H1 (cell line): ENCODE data around the gene AKIRIN1. TPM values are rescaled to one million over a fixed set of nuclear protein-coding genes. Genes with fewer than 3 reads are reported as not detected.
"Not testable (repeated sequence)": the region's sequence is repeated elsewhere in the genome, so short reads cannot be mapped to it uniquely, and the experiment has no call there.

Experiments used
- CTCF ChIA-PET: fragments of 300-600 bp; sonication (Branson Sonifier 250); formaldehyde crosslinking; loops from one replicate; lab custom pipeline; 2021; ENCODE audit not compliant: partially characterized antibody; lab: Charles Lee
- POLR2A ChIA-PET: fragments of 300-600 bp; sonication (Branson Sonifier 250); formaldehyde crosslinking; loops from one replicate; lab custom pipeline; 2021; ENCODE audit warnings: inconsistent platforms; ENCODE audit not compliant: partially characterized antibody; lab: Charles Lee
- DNase-seq, 2 experiments: peaks; one replicate each; pipeline versions ENCODE4 v3.0.0 to v3.0.0-alpha.2; 2010 to 2022; ENCODE audit warnings: low spot score in 2 of 2, low read depth in 1 of 2, mixed read lengths in 1 of 2
- FAIRE-seq: peaks from 2 replicates; lab custom pipeline; 2011; peaks lifted over from hg19 to GRCh38; lab: Jason Lieb, UNC
- H2AFZ ChIP-seq: 2 replicates; pipeline ENCODE4 v1.8.1; 2012; ENCODE audit warnings: low read length, inconsistent platforms
- H2AK5ac ChIP-seq: 2 replicates; pipeline ENCODE4 v1.6.1; 2013; ENCODE audit warnings: low read depth, low read length
- H2BK120ac ChIP-seq: replicated peaks from 2 replicates; pipeline ENCODE3; 2013; ENCODE audit warnings: low read depth, low read length, inconsistent platforms
- H2BK12ac ChIP-seq: 2 replicates; pipeline ENCODE4 v1.6.1; 2013; ENCODE audit warnings: low read depth, low read length
- H2BK15ac ChIP-seq: 2 replicates; pipeline ENCODE4 v1.6.1; 2013; ENCODE audit warnings: low read length
- H2BK20ac ChIP-seq: 2 replicates; pipeline ENCODE4 v1.6.1; 2013; ENCODE audit warnings: low read length
- H2BK5ac ChIP-seq: 2 replicates; pipeline ENCODE4 v1.6.1; 2013; ENCODE audit warnings: low read depth, low read length
- H3K14ac ChIP-seq: 2 replicates; pipeline ENCODE4 v1.6.1; 2013; ENCODE audit warnings: inconsistent platforms; ENCODE audit not compliant: insufficient read length
- H3K18ac ChIP-seq: 2 replicates; pipeline ENCODE4 v1.6.1; 2013; ENCODE audit warnings: low read length; ENCODE audit errors: extremely low read depth
- H3K23ac ChIP-seq: 2 replicates; pipeline ENCODE4 v1.6.1; 2013; ENCODE audit warnings: inconsistent platforms; ENCODE audit not compliant: insufficient read length
- H3K23me2 ChIP-seq: 2 replicates; pipeline ENCODE4 v1.6.1; 2013; ENCODE audit warnings: low read depth, low read length
- H3K27ac ChIP-seq: 2 replicates; pipeline ENCODE4 v1.6.1; 2011; ENCODE audit warnings: low read depth, low read length, inconsistent platforms
- H3K27me3 ChIP-seq, 4 experiments: replicated peaks in 1 of 4; 1 replicate in 1 of 4; 2 replicates in 3 of 4; pipeline versions ENCODE4 v1.6.1 to v1.8.1; 2011 to 2013; ENCODE audit warnings: low read length in 3 of 4, mild to moderate bottlenecking in 3 of 4, inconsistent platforms in 2 of 4, mixed read lengths in 2 of 4, moderate library complexity in 1 of 4; ENCODE audit not compliant: control insufficient read depth in 3 of 4, insufficient read depth in 3 of 4; ENCODE audit errors: extremely low read depth in 1 of 4
- H3K36me3 ChIP-seq, 4 experiments: 2 replicates each; pipeline versions ENCODE4 v1.6.1 to v1.8.1; 2011 to 2013; ENCODE audit warnings: mild to moderate bottlenecking in 4 of 4, low read length in 3 of 4, moderate library complexity in 2 of 4, control low read depth in 1 of 4, inconsistent platforms in 1 of 4; ENCODE audit not compliant: insufficient read depth in 4 of 4, control insufficient read depth in 2 of 4
- H3K4ac ChIP-seq: replicated peaks from 2 replicates; pipeline ENCODE3; 2013; ENCODE audit warnings: low read length, low read depth, mixed read lengths, inconsistent platforms; ENCODE audit not compliant: insufficient read length
- H3K4me1 ChIP-seq, 4 experiments: replicated peaks in 1 of 4; 1 replicate in 1 of 4; 2 replicates in 3 of 4; pipeline versions ENCODE4 v1.6.1 to v1.8.1; 2011 to 2013; ENCODE audit warnings: low read length in 3 of 4, inconsistent platforms in 2 of 4, mixed read lengths in 1 of 4; ENCODE audit not compliant: insufficient read depth in 4 of 4, control insufficient read depth in 3 of 4
- H3K4me2 ChIP-seq, 2 experiments: 2 replicates each; pipeline versions ENCODE4 v1.6.1 to v1.8.1; 2011 to 2013; ENCODE audit warnings: low read depth in 2 of 2, low read length in 2 of 2, control low read depth in 1 of 2, inconsistent platforms in 1 of 2, mild to moderate bottlenecking in 1 of 2; ENCODE audit not compliant: insufficient read depth in 1 of 2
- H3K4me3 ChIP-seq, 4 experiments: fragments of 200-600, 300-600 bp in 1 of 4; sonication (generic), shearing (Covaris generic), sonication (Bioruptor Twin) in 1 of 4; 2 replicates each; pipeline versions ENCODE4 v1.5.1 to v1.8.1; 2011 to 2016; ENCODE audit warnings: low read length in 4 of 4, low read depth in 3 of 4, control low read depth in 2 of 4, inconsistent platforms in 2 of 4, mild to moderate bottlenecking in 2 of 4, mixed read lengths in 1 of 4, moderate library complexity in 1 of 4; ENCODE audit not compliant: insufficient read depth in 2 of 4; ENCODE audit errors: extremely low read depth in 1 of 4
- H3K56ac ChIP-seq: replicated peaks from 2 replicates; pipeline ENCODE3; 2013; ENCODE audit warnings: low read depth, mild to moderate bottlenecking, mixed read lengths, low read length, inconsistent platforms; ENCODE audit not compliant: insufficient read length
- H3K79me1 ChIP-seq: 2 replicates; pipeline ENCODE4 v1.6.1; 2013; ENCODE audit warnings: low read depth, low read length, control low read depth
- H3K79me2 ChIP-seq, 2 experiments: 2 replicates each; pipeline versions ENCODE4 v1.6.1 to v1.8.1; 2012 to 2013; ENCODE audit warnings: low read length in 2 of 2, mild to moderate bottlenecking in 2 of 2, inconsistent platforms in 1 of 2; ENCODE audit not compliant: insufficient read depth in 2 of 2, control insufficient read depth in 1 of 2
- H3K9ac ChIP-seq, 4 experiments: replicated peaks in 1 of 4; 1 replicate in 1 of 4; 2 replicates in 3 of 4; pipeline versions ENCODE4 v1.6.1 to v1.8.1; 2011 to 2013; ENCODE audit warnings: low read depth in 3 of 4, low read length in 3 of 4, control low read depth in 2 of 4, mild to moderate bottlenecking in 2 of 4, moderate library complexity in 2 of 4, inconsistent platforms in 1 of 4; ENCODE audit errors: extremely low read depth in 1 of 4
- H3K9me3 ChIP-seq, 2 experiments: 2 replicates each; pipeline versions ENCODE4 v1.6.1 to v1.8.1; 2012 to 2013; ENCODE audit warnings: mild to moderate bottlenecking in 2 of 2, moderate library complexity in 2 of 2, control low read depth in 1 of 2, inconsistent platforms in 1 of 2, low read depth in 1 of 2, low read length in 1 of 2, mixed read lengths in 1 of 2; ENCODE audit not compliant: insufficient read depth in 2 of 2
- H4K20me1 ChIP-seq, 2 experiments: replicated peaks in 1 of 2; 2 replicates each; pipeline versions ENCODE3 to v1.8.1; 2011 to 2013; ENCODE audit warnings: inconsistent platforms in 2 of 2, low read length in 2 of 2, mild to moderate bottlenecking in 1 of 2; ENCODE audit not compliant: insufficient read depth in 2 of 2, control insufficient read depth in 1 of 2
- H4K5ac ChIP-seq: 2 replicates; pipeline ENCODE4 v1.6.1; 2013; ENCODE audit warnings: low read length, low read depth, mixed read lengths, inconsistent platforms; ENCODE audit not compliant: insufficient read length
- H4K8ac ChIP-seq: 2 replicates; pipeline ENCODE4 v1.8.0; 2013; ENCODE audit warnings: mild to moderate bottlenecking, moderate library complexity, low read length, inconsistent platforms; ENCODE audit not compliant: insufficient read depth; ENCODE audit errors: extremely low read depth
- H4K91ac ChIP-seq: replicated peaks from 2 replicates; pipeline ENCODE3; 2013; ENCODE audit warnings: low read length, mixed read lengths, inconsistent platforms; ENCODE audit not compliant: insufficient read length
- WGBS, 2 experiments: shearing (Covaris generic) in 1 of 2; methylation state at CpG; one replicate each; pipeline versions ENCODE4 v1.1.6 to v1.1.7; 2013 to 2015; ENCODE audit warnings: low lambda C conversion rate in 2 of 2, mixed read lengths in 2 of 2, inconsistent platforms in 1 of 2, low coverage in 1 of 2, missing lambda C conversion rate in 1 of 2; ENCODE audit not compliant: insufficient replicate concordance in 2 of 2, insufficient coverage in 1 of 2, insufficient read length in 1 of 2; ENCODE audit errors: extremely low coverage in 1 of 2, missing lambda C conversion rate in 1 of 2; 5-methylcytosine and 5-hydroxymethylcytosine counted together
- polyA plus RNA-seq, 7 experiments: library from polyadenylated mRNA; depleted of rRNA in 3 of 7; stranded (reverse) in 5 of 7; unstranded in 2 of 7; fragments of >200 nt in 5 of 7; fragments of 200-250 nt in 2 of 7; gene quantifications; 1 replicate in 5 of 7; 2 replicates in 1 of 7; 4 replicates in 1 of 7; pipeline versions ENCODE4 v1.2.1 to v1.2.3, GENCODE V29; 2011 to 2013; ENCODE audit warnings: missing spikeins in 2 of 7, mixed read lengths in 2 of 7
- small RNA-seq: library from polyadenylated mRNA; stranded (forward); fragments of <200 nt; extraction: miRNeasy Mini kit (QIAGEN cat#:217004); gene quantifications from one replicate; pipeline ENCODE3, GENCODE V24; 2013; ENCODE audit not compliant: insufficient read depth
- total RNA-seq: library from RNA; stranded (reverse); fragmentation: NEBNext Ultra II Directional; extraction: Animal tissue kit (Norgen Biotek cat#: 25700); gene quantifications from 2 replicates; pipeline ENCODE4 v1.2.1, GENCODE V29; 2021

The AKIRIN1 gene
- total and polyA plus RNA-seq, 2 of the 8 experiments (the other 6 are each of a cell fraction or from before 2014, with no cell fraction given): 148 to 236 TPM

DNA sequence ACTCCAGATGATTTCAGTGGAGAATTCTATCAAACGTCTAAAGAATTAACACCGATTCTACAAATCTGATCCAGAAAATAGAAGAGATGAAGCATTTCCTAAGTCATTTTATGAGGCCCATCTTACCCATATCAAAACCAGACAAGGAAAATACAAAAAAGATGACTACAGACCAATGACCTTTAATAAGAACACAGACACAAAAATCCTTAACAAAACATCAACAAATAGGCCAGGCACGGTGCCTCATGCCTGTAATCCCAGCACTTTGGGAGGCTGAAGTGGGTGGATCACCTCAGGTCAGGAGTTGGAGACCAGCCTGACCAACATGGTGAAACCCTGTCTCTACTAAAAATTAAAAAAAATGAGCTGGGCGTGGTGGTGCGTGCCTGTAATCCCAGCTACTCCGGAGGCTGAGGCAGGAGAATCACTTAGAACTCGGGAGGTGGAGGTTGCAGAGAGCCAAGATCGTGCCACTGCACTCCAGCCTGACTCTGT is 64.2 kb downstream of the AKIRIN1 start:
- H3K23ac ChIP-seq, POLR2A ChIA-PET, DNase-seq, H4K8ac ChIP-seq, H3K4me2 ChIP-seq, H2BK15ac ChIP-seq, H4K5ac ChIP-seq, FAIRE-seq, H2BK5ac ChIP-seq, H2BK20ac ChIP-seq, H3K18ac ChIP-seq, H2BK120ac ChIP-seq, H3K14ac ChIP-seq, H2BK12ac ChIP-seq, H2AK5ac ChIP-seq, H3K4ac ChIP-seq, H3K79me1 ChIP-seq, H3K27ac ChIP-seq, H3K79me2 ChIP-seq, H3K36me3 ChIP-seq, H3K9me3 ChIP-seq, H3K56ac ChIP-seq, H4K91ac ChIP-seq, H3K4me1 ChIP-seq, H3K27me3 ChIP-seq, H2AFZ ChIP-seq, H3K4me3 ChIP-seq, H3K9ac ChIP-seq, H3K23me2 ChIP-seq, H4K20me1 ChIP-seq: not testable (repeated sequence)
- WGBS, 2 experiments: 96% methylated on average over 8 of the region's 8 CpGs; no CpG with 5 or more reads in 1 of the 2 experiments
- CTCF ChIA-PET: interaction anchor here (0.6 to 2.2 kb wide), 4 partner anchors 13 to 49 kb away, joined by 3 to 4 read pairs (median 4); no protein-coding TSS in a partner anchor

Small RNAs within 50 kb of the gene (small RNA-seq; reads per million reads assigned to genes)
- gene RF00019: not detected

Other genes with a start within 250 kb of the AKIRIN1 start
- gene RRAGC, start 131.5 kb upstream of the AKIRIN1 start, total RNA-seq: 16.5 and 18.1 TPM in 2 replicates
- gene RRAGC, start 131.5 kb upstream of the AKIRIN1 start, polyA plus RNA-seq (2011; rRNA removed): 6.2 and 12.0 TPM in 2 replicates
- gene MYCBP, start 117.9 kb upstream of the AKIRIN1 start, total RNA-seq: 36.8 and 38.2 TPM in 2 replicates
- 13.0 and 22.4 TPM in 2 replicates for gene MYCBP, start 117.9 kb upstream of the AKIRIN1 start, polyA plus RNA-seq (2011; rRNA removed)
- gene GJA9, start 109.7 kb upstream of the AKIRIN1 start, total RNA-seq: not detected in 2 replicates
- not detected in 2 replicates for gene GJA9, start 109.7 kb upstream of the AKIRIN1 start, polyA plus RNA-seq (2011; rRNA removed)
- gene RHBDL2, start 49.4 kb upstream of the AKIRIN1 start, total RNA-seq: 0.84 and 1.2 TPM in 2 replicates
- 0.31 and 0.42 TPM in 2 replicates for gene RHBDL2, start 49.4 kb upstream of the AKIRIN1 start, polyA plus RNA-seq (2011; rRNA removed)
- gene NDUFS5, start 35.1 kb downstream of the AKIRIN1 start, total RNA-seq: 421 and 435 TPM in 2 replicates
- 432 and 835 TPM in 2 replicates for gene NDUFS5, start 35.1 kb downstream of the AKIRIN1 start, polyA plus RNA-seq (2011; rRNA removed)
- 261 and 285 TPM in 2 replicates for gene MACF1, start 213.4 kb downstream of the AKIRIN1 start, total RNA-seq
- gene MACF1, start 213.4 kb downstream of the AKIRIN1 start, polyA plus RNA-seq (2011; rRNA removed): 57.6 and 59.8 TPM in 2 replicates